NCI-H82 treated with DMSO at 0.1 percent for 48 hours (cell line): Measurements from ENCODE around the gene APLF.
A peak's percentile ranks its signal among the peaks of the same experiment; 100 is the strongest.
"Not testable (repeated sequence)": the region's sequence is repeated elsewhere in the genome, so short reads cannot be mapped to it uniquely, and the experiment has no call there.

Source experiments
- DNase-seq: peaks from one replicate; lab custom pipeline; 2025; ENCODE audit not compliant: unreplicated experiment; lab: John Stamatoyannopoulos, UW

The APLF gene

DNA sequence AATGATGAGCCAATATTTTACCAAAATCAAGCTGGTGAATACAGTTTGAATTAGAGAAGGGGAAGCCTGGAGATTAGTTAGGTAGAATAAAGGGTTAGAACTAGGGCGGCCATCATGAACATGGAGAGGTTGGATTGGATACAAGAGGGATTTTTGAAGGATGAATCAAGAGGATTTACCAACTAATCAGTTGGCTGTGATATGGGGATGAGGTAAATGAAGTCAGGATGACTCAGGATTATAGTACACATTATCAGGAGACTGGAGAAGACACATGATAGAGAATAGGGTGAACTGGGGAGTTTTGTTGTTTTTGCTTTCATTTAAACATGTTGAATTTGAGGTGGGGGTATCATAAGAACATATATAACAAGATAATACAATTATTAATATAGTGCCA lies 102.2 kb downstream of the APLF start:
- no peak for DNase-seq

DNA sequence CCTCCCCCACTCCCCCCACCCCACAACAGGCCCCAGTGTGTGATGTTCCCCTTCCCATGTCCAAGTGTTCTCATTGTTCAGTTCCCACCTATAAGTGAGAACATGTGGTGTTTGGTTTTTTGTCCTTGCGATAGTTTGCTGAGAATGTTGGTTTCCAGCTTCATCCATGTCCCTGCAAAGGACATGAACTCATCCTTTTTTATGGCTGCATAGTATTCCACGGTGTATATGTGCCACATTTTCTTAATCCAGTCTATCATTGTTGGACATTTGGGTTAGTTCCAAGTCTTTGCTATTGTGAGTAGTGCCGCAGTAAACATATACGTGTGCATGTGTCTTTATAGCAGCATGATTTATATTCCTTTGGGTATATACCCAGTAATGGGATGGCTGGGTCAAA lies 103.0 kb downstream of the APLF start:
- not testable (repeated sequence) for DNase-seq

DNA sequence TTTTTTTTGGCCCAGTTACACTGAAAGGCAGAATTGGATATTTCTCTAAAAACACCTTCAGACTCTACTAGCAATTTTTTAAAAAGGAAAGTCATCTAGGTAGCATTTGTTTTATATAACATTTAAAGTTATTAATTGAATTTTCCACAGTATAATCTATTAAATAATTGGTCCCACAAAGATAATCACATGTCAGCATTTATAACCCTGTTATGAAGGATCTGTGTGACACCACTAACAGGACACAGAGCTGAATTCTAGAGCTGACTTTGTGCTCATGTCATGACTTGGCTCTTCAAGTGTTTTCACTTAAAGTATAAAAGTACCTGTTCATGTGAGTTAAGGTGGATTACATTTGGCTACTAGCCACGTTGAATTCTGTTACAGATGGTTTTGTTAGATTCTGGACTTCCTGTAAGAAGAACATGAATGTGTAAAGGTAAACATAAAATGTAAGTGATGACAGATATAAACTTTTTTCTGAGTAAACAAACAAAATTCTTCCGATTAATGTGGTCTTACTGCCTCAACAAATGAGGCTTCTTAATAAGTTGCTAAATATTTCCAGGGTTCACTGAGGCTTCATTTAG lies 106.9 kb downstream of the APLF start:
- no peak for DNase-seq

DNA sequence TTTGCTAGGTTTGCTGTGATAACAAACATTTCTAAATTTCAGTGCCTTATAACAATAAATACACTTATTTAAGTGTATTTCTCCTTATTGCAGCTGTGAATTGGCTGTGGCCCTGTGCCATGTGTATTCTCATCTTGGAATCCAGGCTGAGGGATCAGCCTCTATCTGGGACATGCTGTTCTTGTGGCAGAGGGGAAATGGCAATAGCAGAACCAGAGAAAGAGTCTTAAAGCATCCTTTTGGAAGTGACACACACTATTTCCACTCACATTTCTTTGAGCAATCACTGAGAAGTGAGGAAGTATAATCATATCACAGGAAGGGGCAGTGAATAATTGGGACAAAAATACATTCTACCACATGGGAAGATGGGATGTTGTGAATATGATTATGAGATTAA lies 109.8 kb downstream of the APLF start:
- DNase-seq: no peak

DNA sequence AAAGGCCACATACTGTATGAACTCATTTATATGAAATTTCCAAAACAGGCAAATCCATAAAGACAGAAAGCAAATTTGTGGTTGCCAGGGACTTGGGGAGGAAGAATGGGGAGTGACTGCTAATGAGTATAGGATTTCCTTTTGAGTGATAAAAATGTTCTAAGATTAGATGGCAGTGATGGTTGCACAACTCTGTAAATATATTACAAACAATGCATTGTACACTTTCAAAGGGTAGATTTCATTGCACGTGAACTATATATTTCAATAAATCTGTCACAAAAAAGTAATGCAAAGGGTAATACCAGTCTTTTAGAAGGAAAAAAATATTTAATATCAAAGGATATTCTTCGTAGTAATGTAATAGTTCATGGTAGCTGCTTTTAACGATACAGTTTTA lies 112.3 kb downstream of the APLF start:
- no peak for DNase-seq

DNA sequence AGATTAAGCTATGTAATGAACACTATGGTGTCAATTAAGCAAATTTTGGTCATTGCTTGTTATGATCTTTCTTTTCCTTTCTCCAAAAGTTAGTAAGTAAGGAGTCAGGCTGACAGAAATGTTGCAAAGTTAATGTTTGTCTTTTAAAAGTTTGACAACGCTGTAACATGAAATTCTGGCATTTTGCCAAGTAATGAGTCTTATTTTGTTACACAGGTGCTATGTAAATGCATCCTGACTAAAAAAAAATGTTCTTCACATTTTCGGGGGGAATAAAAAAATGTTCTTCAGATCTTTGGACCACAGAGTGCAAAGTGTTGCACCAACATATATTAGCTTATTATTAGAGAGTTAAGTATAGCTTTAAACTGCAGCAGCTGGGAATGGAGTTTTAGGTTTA lies 121.2 kb downstream of the APLF start:
- DNase-seq: no peak

DNA sequence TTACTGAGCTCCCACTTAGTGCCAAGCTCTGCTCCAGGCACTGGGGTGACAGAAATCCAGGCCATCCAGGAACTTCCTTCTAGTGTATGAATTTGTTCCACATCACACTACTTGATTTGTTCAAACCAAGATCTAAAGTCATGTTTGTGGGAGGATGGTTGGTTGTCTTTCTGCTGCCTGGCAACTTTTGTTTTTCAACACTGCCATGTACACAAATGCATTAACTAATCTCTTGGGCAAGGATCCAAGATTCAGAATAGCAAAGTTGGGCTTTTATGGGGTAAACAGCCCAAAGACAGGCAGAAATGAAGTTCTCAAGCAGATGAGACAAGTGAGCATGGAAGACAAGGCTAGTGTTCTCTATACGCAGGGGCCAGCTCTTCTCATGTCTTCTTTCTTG lies 122.6 kb downstream of the APLF start:
- no peak for DNase-seq

DNA sequence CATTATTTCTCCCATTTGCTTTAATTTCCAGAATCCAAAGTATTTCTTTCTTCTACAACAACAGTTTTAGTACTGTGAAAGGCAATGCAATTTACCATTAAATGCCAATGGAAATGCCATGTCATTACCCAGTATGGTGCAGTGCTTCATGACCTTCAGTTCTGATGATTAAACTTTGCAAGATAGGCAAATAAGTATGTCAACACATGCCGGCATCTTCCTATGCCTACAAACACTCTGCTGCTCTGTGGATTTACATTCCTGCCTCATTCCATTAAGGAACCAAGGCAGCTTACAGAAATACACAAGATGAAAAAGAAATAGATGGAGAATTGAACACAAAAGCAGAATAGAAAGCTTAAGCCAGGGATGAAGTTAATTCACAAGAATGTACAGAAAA lies 123.3 kb downstream of the APLF start:
- no peak for DNase-seq

DNA sequence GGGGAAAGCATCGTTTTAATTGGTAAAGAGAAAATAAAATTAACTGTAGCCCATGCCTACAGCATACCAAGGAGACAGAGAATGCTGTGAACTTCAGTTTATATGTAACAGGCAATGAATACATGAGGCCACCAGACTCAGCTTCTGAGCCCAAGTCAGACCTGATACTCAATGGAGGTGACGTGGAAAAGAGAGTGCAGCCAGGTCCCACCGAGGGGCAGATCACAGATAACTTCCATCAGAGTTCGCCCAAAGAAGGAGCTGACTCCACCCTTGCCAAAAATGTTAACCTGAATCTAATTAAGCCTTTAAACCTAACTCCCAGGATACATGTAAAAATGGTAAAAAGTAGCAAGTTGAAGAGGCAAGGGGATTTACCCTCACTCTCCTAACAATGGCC lies 123.8 kb downstream of the APLF start:
- DNase-seq: no peak

DNA sequence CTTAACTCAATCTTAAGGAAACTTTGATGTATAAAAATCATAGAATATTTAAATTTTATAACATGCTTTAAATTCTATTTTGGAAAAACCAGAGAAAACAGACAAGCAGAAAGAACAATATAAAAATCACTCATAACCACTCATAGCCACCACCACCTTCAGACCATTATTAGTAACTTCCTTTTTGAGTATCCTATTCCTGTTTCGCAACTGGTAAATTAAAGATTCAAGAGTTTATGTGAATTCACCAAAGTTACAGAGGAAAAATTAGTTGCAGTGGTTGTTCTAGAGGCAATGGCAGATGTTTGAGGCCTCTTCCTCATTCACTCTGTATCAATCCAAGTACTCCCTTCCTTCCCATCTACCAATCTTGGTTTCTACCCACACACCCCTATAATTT lies 126.7 kb downstream of the APLF start:
- DNase-seq: no peak

DNA sequence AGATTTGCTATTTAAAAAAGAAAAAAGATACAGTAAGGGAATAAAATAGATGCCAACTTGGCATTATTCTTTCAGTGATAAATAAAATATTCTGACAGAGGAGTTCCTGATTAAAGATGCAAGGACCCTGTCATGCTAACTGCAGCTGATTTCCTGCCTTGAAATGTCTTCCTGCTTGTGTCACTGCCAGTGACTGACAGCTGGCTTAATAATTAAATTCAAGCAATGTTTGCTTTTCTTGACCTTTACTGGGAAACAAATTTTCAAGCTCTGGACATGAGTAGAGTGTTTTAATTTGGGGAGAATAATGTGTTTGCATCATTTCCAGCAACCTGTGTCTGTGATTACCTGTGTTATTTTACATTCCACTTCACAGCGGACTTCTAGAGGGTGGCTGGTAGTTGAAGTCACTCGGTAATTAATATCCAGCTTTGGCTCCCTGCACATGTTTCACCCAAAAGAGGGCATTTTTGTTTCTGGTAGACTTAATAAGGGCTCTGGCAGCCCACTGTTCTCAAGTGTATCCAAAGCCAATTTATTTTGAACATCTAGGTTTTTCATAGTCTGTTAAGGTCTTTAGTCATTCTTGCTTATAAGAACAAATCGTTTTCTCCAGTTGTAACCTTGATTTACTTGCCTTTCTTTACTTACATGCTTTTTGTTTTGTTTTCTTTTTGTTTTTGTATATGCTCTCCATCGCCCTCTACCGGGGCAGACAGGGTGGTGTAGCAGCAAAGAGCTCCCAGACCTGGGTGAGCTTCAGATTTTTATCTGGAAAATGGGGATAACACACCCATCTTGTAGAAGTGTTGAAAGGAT lies 127.5 kb downstream of the APLF start:
- DNase-seq: peak; percentile 34

DNA sequence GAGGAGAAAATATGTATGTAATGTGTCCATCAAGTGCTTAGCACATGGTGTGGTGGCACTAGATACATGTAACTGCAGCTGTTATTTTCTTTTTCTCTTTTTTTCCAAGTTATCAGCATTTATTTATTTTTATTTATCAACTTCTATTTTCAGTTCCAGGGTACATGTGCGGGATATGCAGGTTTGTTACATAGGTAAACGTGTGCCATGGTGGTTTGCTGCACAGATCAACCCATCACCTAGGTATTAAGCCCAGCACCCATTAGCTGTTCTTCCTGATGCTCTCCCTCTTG lies 128.1 kb downstream of the APLF start:
- not testable (repeated sequence) for DNase-seq

DNA sequence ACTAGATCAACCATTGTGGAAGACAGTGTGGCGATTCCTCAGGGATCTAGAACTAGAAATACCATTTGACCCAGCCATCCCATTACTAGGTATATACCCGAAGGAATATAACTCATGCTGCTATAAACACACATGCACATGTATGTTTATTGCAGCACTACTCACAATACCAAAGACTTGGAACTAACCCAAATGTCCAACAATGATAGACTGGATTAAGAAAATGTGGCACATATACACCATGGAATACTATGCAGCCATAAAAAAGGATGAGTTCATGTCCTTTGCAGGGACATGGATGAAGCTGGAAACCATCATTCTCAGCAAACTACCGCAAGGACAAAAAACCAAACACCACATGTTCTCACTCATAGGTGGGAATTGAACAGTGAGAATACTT lies 133.1 kb downstream of the APLF start:
- DNase-seq: not testable (repeated sequence)

DNA sequence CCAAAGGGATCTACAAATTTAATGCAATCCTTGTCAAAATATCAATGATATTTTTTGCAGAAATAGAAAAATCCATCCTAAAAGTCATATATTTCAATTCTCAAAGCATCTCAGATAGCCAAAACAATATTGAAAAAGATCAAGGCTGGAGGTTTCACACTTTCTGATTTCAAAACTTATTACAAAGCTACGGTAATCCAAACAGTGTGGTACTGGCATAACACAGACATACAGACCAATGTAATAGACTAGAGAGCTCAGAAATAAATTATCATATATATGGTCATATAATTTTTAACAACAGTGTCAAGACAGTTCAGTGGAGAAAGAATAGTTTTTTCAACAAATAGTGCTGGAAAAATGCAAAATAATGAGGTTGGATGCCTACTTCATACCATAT lies 135.7 kb downstream of the APLF start:
- DNase-seq: no peak

DNA sequence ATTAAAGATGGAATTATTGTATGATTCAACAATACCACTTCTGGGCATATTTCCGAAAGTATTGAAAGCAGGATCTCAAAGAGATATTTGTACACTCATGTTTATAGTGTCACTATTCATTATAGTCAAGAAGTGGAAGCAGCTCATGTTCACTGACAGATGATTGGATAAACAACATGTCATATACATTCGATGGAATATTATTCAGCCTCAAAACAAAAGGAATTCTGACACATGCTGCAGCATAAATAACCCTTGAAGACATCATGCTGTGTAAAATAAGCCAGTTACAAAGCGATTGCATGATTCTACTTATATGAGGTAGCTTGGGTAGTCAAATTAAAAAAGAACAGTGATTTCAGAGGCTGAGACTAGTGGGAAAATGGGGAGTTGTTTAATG lies 136.7 kb downstream of the APLF start:
- DNase-seq: no peak

DNA sequence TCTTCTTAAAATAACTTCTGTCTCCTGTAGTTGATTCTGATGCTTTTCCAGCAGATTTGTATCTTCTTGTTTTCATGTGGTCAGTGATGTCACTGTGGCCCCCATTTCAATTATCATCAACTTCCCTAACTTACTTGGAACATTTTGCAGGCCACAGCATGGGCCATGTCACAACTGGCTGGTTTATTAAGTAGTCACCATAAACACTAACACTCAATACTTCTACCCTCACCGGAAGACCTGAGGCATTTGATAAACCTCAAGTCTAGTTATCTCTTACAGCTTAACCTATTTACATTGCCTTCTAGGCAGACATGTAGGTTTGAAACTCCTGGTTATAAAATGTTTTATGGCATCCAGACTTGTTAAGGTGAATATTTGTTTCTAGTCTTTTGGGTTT lies 138.6 kb downstream of the APLF start:
- DNase-seq: no peak

DNA sequence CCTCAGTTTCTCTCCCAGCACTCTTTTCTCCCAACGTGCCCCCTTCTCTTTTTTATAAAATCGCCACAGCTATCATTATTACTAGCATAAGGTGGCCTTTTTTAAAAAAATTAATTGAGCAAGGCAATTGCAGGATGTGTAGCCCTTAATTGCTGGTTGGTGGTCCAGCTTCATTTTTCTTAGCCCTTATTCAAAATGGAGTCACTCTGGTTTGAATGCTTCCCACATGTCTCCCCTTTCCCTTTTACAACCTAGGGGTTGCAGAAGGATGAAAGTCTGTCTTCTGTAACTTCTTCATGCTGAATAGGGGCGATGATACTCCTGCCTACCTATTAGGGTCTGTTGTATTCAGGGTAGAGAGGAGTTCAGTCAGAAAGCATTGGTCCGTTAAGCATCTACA lies 139.4 kb downstream of the APLF start:
- DNase-seq: no peak

DNA sequence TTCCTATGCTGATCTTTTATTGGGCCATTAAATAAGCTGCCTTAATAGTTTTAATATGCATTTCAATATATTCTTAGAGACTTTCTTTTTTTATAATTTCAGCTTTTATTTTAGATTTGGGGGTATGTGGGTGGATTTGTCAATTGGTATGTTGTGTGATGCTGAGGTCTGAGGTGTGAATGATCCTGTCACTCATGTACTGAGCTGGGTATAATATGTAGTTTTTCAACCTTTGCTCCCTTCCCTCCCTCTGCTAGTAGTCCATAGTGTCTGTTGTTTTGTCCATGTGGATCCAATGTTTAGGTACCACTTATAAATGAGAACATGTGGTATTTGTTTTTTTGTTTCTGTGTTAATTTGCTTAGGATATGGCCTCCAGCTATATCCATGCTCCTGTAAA lies 140.5 kb downstream of the APLF start:
- DNase-seq: no peak

DNA sequence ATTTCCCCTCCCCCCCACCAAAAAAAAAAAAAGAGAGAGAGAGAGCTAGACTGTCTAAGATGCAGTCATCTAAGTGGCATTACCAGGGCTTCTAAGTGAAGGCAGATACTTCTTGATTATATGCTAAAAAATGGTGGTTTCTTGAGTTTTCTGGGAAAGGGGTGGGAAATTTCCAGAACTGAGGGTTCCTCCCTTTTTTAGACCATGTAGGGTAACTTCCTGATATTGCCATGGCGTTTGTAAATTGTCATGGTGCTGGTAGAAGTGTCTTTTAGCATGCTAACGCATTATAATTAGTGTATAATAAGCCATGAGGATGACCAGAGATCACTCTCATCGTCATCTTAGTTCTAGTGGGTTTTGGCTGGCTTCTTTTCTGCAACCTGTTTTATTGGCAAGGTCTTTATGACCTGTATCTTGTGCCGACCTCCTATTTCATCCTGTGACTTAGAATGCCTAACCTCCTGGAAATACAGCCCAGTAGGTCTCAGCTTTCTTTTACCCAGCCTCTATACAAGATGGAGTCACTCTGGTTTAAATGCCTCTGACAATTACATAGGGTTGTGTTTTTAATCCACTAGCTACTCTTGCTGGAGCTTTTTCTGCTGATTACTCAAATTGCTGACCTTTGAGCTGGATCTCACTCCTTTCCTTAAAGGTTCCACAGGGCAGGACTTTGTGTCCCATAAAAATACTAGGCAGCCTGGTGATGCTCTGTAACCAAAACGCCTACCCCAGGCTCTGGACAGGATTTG lies 145.6 kb downstream of the APLF start:
- DNase-seq: no peak

DNA sequence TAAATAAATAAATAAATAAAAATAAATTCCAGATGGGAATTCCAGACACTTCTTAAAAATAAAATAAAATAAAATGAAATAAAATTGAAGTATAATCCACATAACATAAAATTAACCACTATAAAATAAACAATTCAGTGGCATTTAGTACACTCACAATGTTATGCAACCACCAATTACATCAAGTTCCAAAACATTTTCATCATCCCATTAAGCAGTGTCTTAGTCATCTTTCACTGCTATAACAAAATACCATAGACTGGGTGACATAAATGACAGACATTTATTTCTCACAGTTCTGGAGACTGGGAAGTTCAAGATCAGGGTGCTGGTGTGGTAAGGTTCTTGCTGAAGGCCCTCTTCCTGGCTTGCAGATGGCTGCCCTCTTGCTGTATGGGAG lies 153.4 kb downstream of the APLF start:
- no peak for DNase-seq

DNA sequence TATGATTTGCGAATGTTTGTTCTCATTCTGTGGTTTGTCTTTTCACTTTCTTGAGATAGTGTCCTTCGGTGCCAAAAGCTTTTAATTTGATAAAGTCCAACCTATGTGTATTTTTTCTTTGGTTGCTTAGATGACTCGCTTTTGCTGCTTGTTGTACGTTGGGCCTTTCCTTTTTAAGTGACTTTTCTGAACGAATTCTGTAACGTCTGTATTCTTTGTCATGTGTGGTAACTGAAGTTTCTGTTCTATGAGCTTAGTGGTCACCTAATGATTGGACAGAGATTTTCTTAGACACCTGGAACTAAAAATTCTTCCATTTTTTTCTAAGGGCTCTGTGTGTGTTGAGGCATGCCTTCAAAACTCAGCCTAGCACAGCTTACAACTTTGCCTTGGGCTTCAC lies 156.4 kb downstream of the APLF start:
- DNase-seq: no peak

DNA sequence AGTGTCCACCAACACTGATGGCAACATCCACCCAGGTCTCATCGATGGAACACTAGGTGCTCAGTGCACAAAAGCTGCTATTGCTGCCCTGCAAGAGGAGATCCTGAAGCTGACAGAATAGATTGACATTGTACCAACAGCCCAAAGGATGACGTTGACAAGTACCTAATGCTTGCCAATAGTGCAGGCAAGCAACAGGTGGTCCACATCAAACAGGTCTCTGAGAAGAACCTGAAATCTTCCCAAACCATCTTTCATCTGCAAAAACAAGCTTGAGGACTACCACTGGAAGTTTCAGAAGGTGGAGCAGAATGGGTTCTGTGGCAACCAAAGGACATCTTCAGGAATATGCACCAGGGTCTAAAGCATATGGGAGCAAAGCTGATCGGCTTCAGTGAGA lies 160.2 kb downstream of the APLF start:
- no peak for DNase-seq
